Caco-2 (cell line): ENCODE results near the gene ZMYM1. TPM values are rescaled to one million over a fixed set of nuclear protein-coding genes. Genes with fewer than 3 reads are reported as not detected.

ENCODE experiments used
- BruUV-seq: library from RNA; stranded (reverse); fragments of 400-500 nt; replicated peaks from 2 replicates; lab custom pipeline; 2021; lab: Mats Ljungman, UMichigan
- CTCF ChIA-PET: fragments of 300-600 bp; sonication (Branson Sonifier 250); formaldehyde crosslinking; loops from one replicate; lab custom pipeline; 2022; ENCODE audit warnings: antibody characterized with exemption; lab: Charles Lee
- POLR2A ChIA-PET: fragments of 300-600 bp; sonication (Branson Sonifier 250); formaldehyde crosslinking; loops from one replicate; lab custom pipeline; 2022; ENCODE audit warnings: antibody characterized with exemption; lab: Charles Lee
- DNase-seq, 2 experiments: peaks; one replicate each; pipeline versions ENCODE4 v3.0.0 to v3.0.0-alpha.2; 2020 to 2022
- H3K27me3 ChIP-seq: replicated peaks from 2 replicates; pipeline ENCODE4 v1.6.0; 2011; ENCODE audit warnings: low read length; ENCODE audit not compliant: control insufficient read depth, insufficient read depth
- H3K36me3 ChIP-seq: 2 replicates; pipeline ENCODE4 v1.5.1; 2011; ENCODE audit warnings: low read length; ENCODE audit not compliant: control insufficient read depth, insufficient read depth
- H3K4me1 ChIP-seq: fragments of 250-450 bp; sonication (Bioruptor Pico); 2 replicates; pipeline ENCODE4 v1.5.1; 2020; ENCODE audit warnings: mild to moderate bottlenecking
- H3K4me3 ChIP-seq: 2 replicates; pipeline ENCODE4 v1.5.1; 2011; ENCODE audit warnings: low read depth, mild to moderate bottlenecking, control low read depth, low read length
- H3K9me3 ChIP-seq: fragments of 250-450 bp; sonication (Bioruptor Pico); 2 replicates; pipeline ENCODE4 v1.5.1; 2020; ENCODE audit warnings: mild to moderate bottlenecking, moderate library complexity
- H3K27ac Mint-ChIP-seq: one replicate; pipeline ENCODE4 v1.8.0; 2022; ENCODE audit warnings: mixed read lengths; ENCODE audit not compliant: unreplicated experiment
- H3K27me3 Mint-ChIP-seq: one replicate; pipeline ENCODE4 v1.8.0; 2022; ENCODE audit warnings: mixed read lengths; ENCODE audit not compliant: insufficient read depth, unreplicated experiment
- H3K36me3 Mint-ChIP-seq: one replicate; pipeline ENCODE4 v1.8.0; 2022; ENCODE audit warnings: mild to moderate bottlenecking, mixed read lengths; ENCODE audit not compliant: insufficient read depth, unreplicated experiment
- H3K4me1 Mint-ChIP-seq: one replicate; pipeline ENCODE4 v1.8.0; 2022; ENCODE audit warnings: low read depth, mixed read lengths; ENCODE audit not compliant: unreplicated experiment
- H3K4me3 Mint-ChIP-seq: one replicate; pipeline ENCODE4 v1.8.0; 2022; ENCODE audit warnings: mild to moderate bottlenecking, moderate library complexity, mixed read lengths; ENCODE audit not compliant: unreplicated experiment
- H3K9me3 Mint-ChIP-seq: one replicate; pipeline ENCODE4 v1.8.0; 2022; ENCODE audit warnings: mixed read lengths; ENCODE audit not compliant: unreplicated experiment
- intact Hi-C: fragments of 100-400 bp; cut with micrococcal nuclease; formaldehyde crosslinking; loops from one replicate; pipeline ENCODE4 v1.10.0; 2022; ENCODE audit not compliant: unreplicated experiment
- total RNA-seq: library from RNA; stranded (reverse); gene quantifications from 2 replicates; pipeline ENCODE4 v1.2.3, GENCODE V29; 2022
- TF ChIP-seq, protein P1 (sequence below), 2 experiments: fragments of 200-600 bp in 1 of 2; IDR thresholded peaks; 1 replicate in 1 of 2; 2 replicates in 1 of 2; pipeline versions ENCODE4 v1.5.1 to v1.8.0; 2011 to 2022; ENCODE audit warnings: antibody characterized with exemption in 1 of 2, control low read depth in 1 of 2, inconsistent platforms in 1 of 2, low read depth in 1 of 2, low read length in 1 of 2, mild to moderate bottlenecking in 1 of 2, moderate library complexity in 1 of 2; ENCODE audit not compliant: insufficient read depth in 1 of 2, severe bottlenecking in 1 of 2, unreplicated experiment in 1 of 2

ZMYM1 gene
- total RNA-seq, 1 experiment from 2014 or later: 14.0 TPM

DNA sequence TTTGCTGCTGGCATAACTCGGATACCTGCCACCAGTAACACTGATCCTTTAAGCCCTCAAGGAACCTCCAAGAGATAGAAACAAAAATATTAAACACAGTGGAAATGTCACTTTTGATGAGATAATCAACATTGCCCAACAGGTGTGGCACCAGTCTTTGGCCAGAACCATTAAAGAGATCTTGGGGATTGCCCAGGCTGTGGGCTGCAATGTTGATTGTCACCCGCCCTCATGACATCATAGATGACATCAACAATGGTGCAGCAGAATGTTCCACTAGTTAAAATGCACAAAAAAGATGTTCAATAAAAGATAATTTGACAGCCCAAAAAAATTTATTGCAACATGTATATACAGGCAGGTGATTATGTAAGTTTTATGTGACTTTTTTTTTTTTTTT, 20.2 kb upstream of the ZMYM1 start:
- no peaks in the 10 kb centered on the region for H3K27me3 ChIP-seq
- H3K9me3 Mint-ChIP-seq: no peaks in the 10 kb centered on the region
- no peaks in the 10 kb centered on the region for H3K36me3 Mint-ChIP-seq
- no peaks in the 10 kb centered on the region for H3K4me1 ChIP-seq
- ChIA-PET POLR2A (no interaction called here), CTCF (no interaction called here)
- peaks cover 7% of the 10 kb centered on the region for H3K27me3 Mint-ChIP-seq
- no peak overlapping the region for H3K4me3 Mint-ChIP-seq
- no peak overlapping the region for H3K4me3 ChIP-seq
- BruUV-seq: no TSS peak
- H3K9me3 ChIP-seq: no peaks in the 10 kb centered on the region
- no peak for DNase-seq
- no peaks in the 10 kb centered on the region for H3K36me3 ChIP-seq
- H3K27ac Mint-ChIP-seq: no peak overlapping the region
- TF ChIP-seq, protein P1, sequence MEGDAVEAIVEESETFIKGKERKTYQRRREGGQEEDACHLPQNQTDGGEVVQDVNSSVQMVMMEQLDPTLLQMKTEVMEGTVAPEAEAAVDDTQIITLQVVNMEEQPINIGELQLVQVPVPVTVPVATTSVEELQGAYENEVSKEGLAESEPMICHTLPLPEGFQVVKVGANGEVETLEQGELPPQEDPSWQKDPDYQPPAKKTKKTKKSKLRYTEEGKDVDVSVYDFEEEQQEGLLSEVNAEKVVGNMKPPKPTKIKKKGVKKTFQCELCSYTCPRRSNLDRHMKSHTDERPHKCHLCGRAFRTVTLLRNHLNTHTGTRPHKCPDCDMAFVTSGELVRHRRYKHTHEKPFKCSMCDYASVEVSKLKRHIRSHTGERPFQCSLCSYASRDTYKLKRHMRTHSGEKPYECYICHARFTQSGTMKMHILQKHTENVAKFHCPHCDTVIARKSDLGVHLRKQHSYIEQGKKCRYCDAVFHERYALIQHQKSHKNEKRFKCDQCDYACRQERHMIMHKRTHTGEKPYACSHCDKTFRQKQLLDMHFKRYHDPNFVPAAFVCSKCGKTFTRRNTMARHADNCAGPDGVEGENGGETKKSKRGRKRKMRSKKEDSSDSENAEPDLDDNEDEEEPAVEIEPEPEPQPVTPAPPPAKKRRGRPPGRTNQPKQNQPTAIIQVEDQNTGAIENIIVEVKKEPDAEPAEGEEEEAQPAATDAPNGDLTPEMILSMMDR (IDR thresholded peaks at IDR 0.05; ENCODE audit: insufficient read depth in 1 of 2, low read depth in 1 of 2, low read length in 1 of 2, severe bottlenecking in 1 of 2, unreplicated experiment in 1 of 2): no peak
- peaks cover 6% of the 10 kb centered on the region for H3K4me1 Mint-ChIP-seq
- intact Hi-C loops: no loop called here

DNA sequence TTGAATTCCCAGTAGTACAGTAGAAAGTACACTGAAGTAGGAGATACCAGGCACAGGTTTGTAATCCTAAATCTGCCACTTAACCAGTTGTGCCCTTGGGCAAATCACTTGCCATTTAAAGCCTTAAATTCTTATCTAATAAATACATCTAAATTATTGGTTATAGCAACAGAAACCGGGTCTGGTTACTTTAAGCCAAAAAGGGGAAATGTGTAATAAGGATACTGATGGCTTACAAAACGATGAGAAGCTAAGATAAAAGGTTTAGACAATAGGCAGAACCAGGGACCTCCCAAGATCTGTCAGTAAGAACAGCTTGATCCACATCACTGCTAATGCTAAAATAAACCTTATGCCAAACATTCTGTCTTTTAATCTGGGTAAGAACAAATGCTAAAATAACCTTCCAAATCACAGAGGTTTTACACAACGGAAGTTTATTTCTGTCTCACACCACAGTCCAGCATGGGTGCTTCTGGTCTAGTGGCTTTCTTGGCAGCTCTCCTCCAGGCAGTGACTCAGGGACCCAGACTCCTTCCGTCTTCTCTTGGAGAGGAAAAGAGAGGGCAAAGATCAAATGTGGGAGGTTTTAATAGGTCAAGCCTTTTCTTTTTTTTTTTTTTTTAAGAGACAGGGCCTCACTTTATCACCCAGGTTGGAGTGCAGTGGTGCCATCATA, 16.5 kb upstream of the ZMYM1 start:
- Mint-ChIP-seq H3K9me3 (no peaks in the 10 kb centered on the region), H3K36me3 (no peaks in the 10 kb centered on the region), H3K4me1 (peaks cover 6% of the 10 kb centered on the region), H3K27ac (no peak overlapping the region), H3K27me3 (peaks cover 5% of the 10 kb centered on the region), H3K4me3 (no peak overlapping the region)
- no peaks in the 10 kb centered on the region for H3K4me1 ChIP-seq
- intact Hi-C loops: no loop called here
- H3K4me3 ChIP-seq: no peak overlapping the region
- H3K36me3 ChIP-seq: no peaks in the 10 kb centered on the region
- ChIA-PET POLR2A (no interaction called here), CTCF (interaction anchor here (0.6 kb wide), 1 partner anchor 10 kb away, joined by 3 read pairs; no protein-coding TSS in a partner anchor)
- DNase-seq: no peak
- BruUV-seq: no TSS peak
- TF ChIP-seq, protein P1 (IDR thresholded peaks at IDR 0.05; ENCODE audit: insufficient read depth in 1 of 2, low read depth in 1 of 2, low read length in 1 of 2, severe bottlenecking in 1 of 2, unreplicated experiment in 1 of 2): no peak
- no peaks in the 10 kb centered on the region for H3K27me3 ChIP-seq
- H3K9me3 ChIP-seq: no peaks in the 10 kb centered on the region

- DNase-seq: no peak
- no peaks in the 10 kb centered on the region for H3K36me3 Mint-ChIP-seq
- H3K4me1 Mint-ChIP-seq: no peaks in the 10 kb centered on the region
- no peaks in the 10 kb centered on the region for H3K36me3 ChIP-seq
- TF ChIP-seq, protein P1 (IDR thresholded peaks at IDR 0.05; ENCODE audit: insufficient read depth in 1 of 2, low read depth in 1 of 2, low read length in 1 of 2, severe bottlenecking in 1 of 2, unreplicated experiment in 1 of 2): no peak
- H3K27me3 Mint-ChIP-seq: no peaks in the 10 kb centered on the region
- no peaks in the 10 kb centered on the region for H3K9me3 Mint-ChIP-seq
- no peaks in the 10 kb centered on the region for H3K27me3 ChIP-seq
- no peaks in the 10 kb centered on the region for H3K4me1 ChIP-seq
- no peak overlapping the region for H3K27ac Mint-ChIP-seq
- intact Hi-C loops: no loop called here
- no peak overlapping the region for H3K4me3 ChIP-seq
- ChIA-PET POLR2A (no interaction called here), CTCF (no interaction called here)
- H3K9me3 ChIP-seq: no peaks in the 10 kb centered on the region
- BruUV-seq: no TSS peak
- H3K4me3 Mint-ChIP-seq: no peak overlapping the region
Measured at GRCh38 chr1:35064265-35064664, 14.9 kb upstream of the ZMYM1 start.
